H1 (cell line): ENCODE measurements around the gene GLP1R. TPM values are rescaled to one million over a fixed set of nuclear protein-coding genes. Genes with fewer than 3 reads are reported as not detected.

Source experiments
- CTCF ChIA-PET: fragments of 300-600 bp; sonication (Branson Sonifier 250); formaldehyde crosslinking; loops from one replicate; lab custom pipeline; 2021; ENCODE audit not compliant: partially characterized antibody; lab: Charles Lee
- POLR2A ChIA-PET: fragments of 300-600 bp; sonication (Branson Sonifier 250); formaldehyde crosslinking; loops from one replicate; lab custom pipeline; 2021; ENCODE audit warnings: inconsistent platforms; ENCODE audit not compliant: partially characterized antibody; lab: Charles Lee
- DNase-seq, 2 experiments: peaks; one replicate each; pipeline versions ENCODE4 v3.0.0 to v3.0.0-alpha.2; 2010 to 2022; ENCODE audit warnings: low spot score in 2 of 2, low read depth in 1 of 2, mixed read lengths in 1 of 2
- FAIRE-seq: peaks from 2 replicates; lab custom pipeline; 2011; peaks lifted over from hg19 to GRCh38; lab: Jason Lieb, UNC
- H2AFZ ChIP-seq: 2 replicates; pipeline ENCODE4 v1.8.1; 2012; ENCODE audit warnings: low read length, inconsistent platforms
- H2AK5ac ChIP-seq: 2 replicates; pipeline ENCODE4 v1.6.1; 2013; ENCODE audit warnings: low read depth, low read length
- H2BK120ac ChIP-seq: replicated peaks from 2 replicates; pipeline ENCODE3; 2013; ENCODE audit warnings: low read depth, low read length, inconsistent platforms
- H2BK12ac ChIP-seq: 2 replicates; pipeline ENCODE4 v1.6.1; 2013; ENCODE audit warnings: low read depth, low read length
- H2BK15ac ChIP-seq: 2 replicates; pipeline ENCODE4 v1.6.1; 2013; ENCODE audit warnings: low read length
- H2BK20ac ChIP-seq: 2 replicates; pipeline ENCODE4 v1.6.1; 2013; ENCODE audit warnings: low read length
- H2BK5ac ChIP-seq: 2 replicates; pipeline ENCODE4 v1.6.1; 2013; ENCODE audit warnings: low read depth, low read length
- H3K14ac ChIP-seq: 2 replicates; pipeline ENCODE4 v1.6.1; 2013; ENCODE audit warnings: inconsistent platforms; ENCODE audit not compliant: insufficient read length
- H3K18ac ChIP-seq: 2 replicates; pipeline ENCODE4 v1.6.1; 2013; ENCODE audit warnings: low read length; ENCODE audit errors: extremely low read depth
- H3K23ac ChIP-seq: 2 replicates; pipeline ENCODE4 v1.6.1; 2013; ENCODE audit warnings: inconsistent platforms; ENCODE audit not compliant: insufficient read length
- H3K23me2 ChIP-seq: 2 replicates; pipeline ENCODE4 v1.6.1; 2013; ENCODE audit warnings: low read depth, low read length
- H3K27ac ChIP-seq: 2 replicates; pipeline ENCODE4 v1.6.1; 2011; ENCODE audit warnings: low read depth, low read length, inconsistent platforms
- H3K27me3 ChIP-seq, 4 experiments: replicated peaks in 1 of 4; 1 replicate in 1 of 4; 2 replicates in 3 of 4; pipeline versions ENCODE4 v1.6.1 to v1.8.1; 2011 to 2013; ENCODE audit warnings: low read length in 3 of 4, mild to moderate bottlenecking in 3 of 4, inconsistent platforms in 2 of 4, mixed read lengths in 2 of 4, moderate library complexity in 1 of 4; ENCODE audit not compliant: control insufficient read depth in 3 of 4, insufficient read depth in 3 of 4; ENCODE audit errors: extremely low read depth in 1 of 4
- H3K36me3 ChIP-seq, 4 experiments: 2 replicates each; pipeline versions ENCODE4 v1.6.1 to v1.8.1; 2011 to 2013; ENCODE audit warnings: mild to moderate bottlenecking in 4 of 4, low read length in 3 of 4, moderate library complexity in 2 of 4, control low read depth in 1 of 4, inconsistent platforms in 1 of 4; ENCODE audit not compliant: insufficient read depth in 4 of 4, control insufficient read depth in 2 of 4
- H3K4ac ChIP-seq: replicated peaks from 2 replicates; pipeline ENCODE3; 2013; ENCODE audit warnings: low read length, low read depth, mixed read lengths, inconsistent platforms; ENCODE audit not compliant: insufficient read length
- H3K4me1 ChIP-seq, 4 experiments: replicated peaks in 1 of 4; 1 replicate in 1 of 4; 2 replicates in 3 of 4; pipeline versions ENCODE4 v1.6.1 to v1.8.1; 2011 to 2013; ENCODE audit warnings: low read length in 3 of 4, inconsistent platforms in 2 of 4, mixed read lengths in 1 of 4; ENCODE audit not compliant: insufficient read depth in 4 of 4, control insufficient read depth in 3 of 4
- H3K4me2 ChIP-seq, 2 experiments: 2 replicates each; pipeline versions ENCODE4 v1.6.1 to v1.8.1; 2011 to 2013; ENCODE audit warnings: low read depth in 2 of 2, low read length in 2 of 2, control low read depth in 1 of 2, inconsistent platforms in 1 of 2, mild to moderate bottlenecking in 1 of 2; ENCODE audit not compliant: insufficient read depth in 1 of 2
- H3K4me3 ChIP-seq, 4 experiments: fragments of 200-600, 300-600 bp in 1 of 4; sonication (generic), shearing (Covaris generic), sonication (Bioruptor Twin) in 1 of 4; 2 replicates each; pipeline versions ENCODE4 v1.5.1 to v1.8.1; 2011 to 2016; ENCODE audit warnings: low read length in 4 of 4, low read depth in 3 of 4, control low read depth in 2 of 4, inconsistent platforms in 2 of 4, mild to moderate bottlenecking in 2 of 4, mixed read lengths in 1 of 4, moderate library complexity in 1 of 4; ENCODE audit not compliant: insufficient read depth in 2 of 4; ENCODE audit errors: extremely low read depth in 1 of 4
- H3K56ac ChIP-seq: replicated peaks from 2 replicates; pipeline ENCODE3; 2013; ENCODE audit warnings: low read depth, mild to moderate bottlenecking, mixed read lengths, low read length, inconsistent platforms; ENCODE audit not compliant: insufficient read length
- H3K79me1 ChIP-seq: 2 replicates; pipeline ENCODE4 v1.6.1; 2013; ENCODE audit warnings: low read depth, low read length, control low read depth
- H3K79me2 ChIP-seq, 2 experiments: 2 replicates each; pipeline versions ENCODE4 v1.6.1 to v1.8.1; 2012 to 2013; ENCODE audit warnings: low read length in 2 of 2, mild to moderate bottlenecking in 2 of 2, inconsistent platforms in 1 of 2; ENCODE audit not compliant: insufficient read depth in 2 of 2, control insufficient read depth in 1 of 2
- H3K9ac ChIP-seq, 4 experiments: replicated peaks in 1 of 4; 1 replicate in 1 of 4; 2 replicates in 3 of 4; pipeline versions ENCODE4 v1.6.1 to v1.8.1; 2011 to 2013; ENCODE audit warnings: low read depth in 3 of 4, low read length in 3 of 4, control low read depth in 2 of 4, mild to moderate bottlenecking in 2 of 4, moderate library complexity in 2 of 4, inconsistent platforms in 1 of 4; ENCODE audit errors: extremely low read depth in 1 of 4
- H3K9me3 ChIP-seq, 2 experiments: 2 replicates each; pipeline versions ENCODE4 v1.6.1 to v1.8.1; 2012 to 2013; ENCODE audit warnings: mild to moderate bottlenecking in 2 of 2, moderate library complexity in 2 of 2, control low read depth in 1 of 2, inconsistent platforms in 1 of 2, low read depth in 1 of 2, low read length in 1 of 2, mixed read lengths in 1 of 2; ENCODE audit not compliant: insufficient read depth in 2 of 2
- H4K20me1 ChIP-seq, 2 experiments: replicated peaks in 1 of 2; 2 replicates each; pipeline versions ENCODE3 to v1.8.1; 2011 to 2013; ENCODE audit warnings: inconsistent platforms in 2 of 2, low read length in 2 of 2, mild to moderate bottlenecking in 1 of 2; ENCODE audit not compliant: insufficient read depth in 2 of 2, control insufficient read depth in 1 of 2
- H4K5ac ChIP-seq: 2 replicates; pipeline ENCODE4 v1.6.1; 2013; ENCODE audit warnings: low read length, low read depth, mixed read lengths, inconsistent platforms; ENCODE audit not compliant: insufficient read length
- H4K8ac ChIP-seq: 2 replicates; pipeline ENCODE4 v1.8.0; 2013; ENCODE audit warnings: mild to moderate bottlenecking, moderate library complexity, low read length, inconsistent platforms; ENCODE audit not compliant: insufficient read depth; ENCODE audit errors: extremely low read depth
- H4K91ac ChIP-seq: replicated peaks from 2 replicates; pipeline ENCODE3; 2013; ENCODE audit warnings: low read length, mixed read lengths, inconsistent platforms; ENCODE audit not compliant: insufficient read length
- BACH1 ChIP-seq: IDR thresholded peaks from 2 replicates; pipeline ENCODE4 v1.6.1; 2012; ENCODE audit warnings: low read length, improper control_type of control experiment
- GTF2F1 ChIP-seq: IDR thresholded peaks from 2 replicates; pipeline ENCODE4 v1.6.1; 2012; ENCODE audit warnings: low read depth, low read length, improper control_type of control experiment, borderline replicate concordance
- KDM5A ChIP-seq: fragments of 200-600 bp; IDR thresholded peaks from 2 replicates; pipeline ENCODE4 v1.7.1; 2012; ENCODE audit warnings: mild to moderate bottlenecking, low read length, inconsistent platforms, mixed read lengths
- MAX ChIP-seq: IDR thresholded peaks from 2 replicates; pipeline ENCODE4 v1.6.1; 2012; ENCODE audit warnings: inconsistent platforms
- POLR2AphosphoS5 ChIP-seq: IDR thresholded peaks from 2 replicates; pipeline ENCODE4 v1.6.1; 2011; ENCODE audit warnings: low read depth, low read length
- POU5F1 ChIP-seq: IDR thresholded peaks from 2 replicates; pipeline ENCODE4 v1.6.1; 2011; ENCODE audit warnings: low read depth, mild to moderate bottlenecking, low read length, moderate library complexity
- RAD21 ChIP-seq, 2 experiments: IDR thresholded peaks in 1 of 2; conservative IDR thresholded peaks in 1 of 2; 2 replicates each; pipeline ENCODE4 v1.6.1; 2011; ENCODE audit warnings: low read depth in 2 of 2, low read length in 2 of 2, improper control_type of control experiment in 1 of 2, inconsistent platforms in 1 of 2, mild to moderate bottlenecking in 1 of 2, moderate library complexity in 1 of 2
- RBBP5 ChIP-seq: IDR thresholded peaks from 2 replicates; pipeline ENCODE4 v1.7.1; 2012; ENCODE audit warnings: low read depth, mild to moderate bottlenecking, inconsistent platforms, low read length, moderate library complexity, borderline replicate concordance
- RNF2 ChIP-seq: fragments of 200-900, 300-1000 bp; sonication (generic); IDR thresholded peaks from 2 replicates; pipeline ENCODE4 v1.7.1; 2016; ENCODE audit warnings: borderline replicate concordance, low read depth, mild to moderate bottlenecking, antibody characterized with exemption, low read length; ENCODE audit not compliant: poor library complexity, severe bottlenecking; ENCODE audit errors: missing control alignments
- RXRA ChIP-seq: IDR thresholded peaks from 2 replicates; pipeline ENCODE4 v1.6.1; 2011; ENCODE audit warnings: low read depth, mild to moderate bottlenecking, low read length, moderate library complexity; ENCODE audit not compliant: insufficient read depth
- SIN3A ChIP-seq, 2 experiments: IDR thresholded peaks in 1 of 2; conservative IDR thresholded peaks in 1 of 2; 2 replicates each; pipeline ENCODE4 v1.6.1; 2011 to 2012; ENCODE audit warnings: low read length in 2 of 2, improper control_type of control experiment in 1 of 2, low read depth in 1 of 2, mild to moderate bottlenecking in 1 of 2
- SP2 ChIP-seq: IDR thresholded peaks from 2 replicates; pipeline ENCODE4 v1.6.1; 2012; ENCODE audit warnings: mild to moderate bottlenecking, low read length, inconsistent platforms
- SRF ChIP-seq: IDR thresholded peaks from 2 replicates; pipeline ENCODE4 v1.6.1; 2011; ENCODE audit warnings: mild to moderate bottlenecking, low read depth, low read length, moderate library complexity
- TEAD4 ChIP-seq: IDR thresholded peaks from 2 replicates; pipeline ENCODE4 v1.6.1; 2012; ENCODE audit warnings: low read depth, low read length, inconsistent platforms, mixed read lengths
- WGBS, 2 experiments: shearing (Covaris generic) in 1 of 2; methylation state at CpG; one replicate each; pipeline versions ENCODE4 v1.1.6 to v1.1.7; 2013 to 2015; ENCODE audit warnings: low lambda C conversion rate in 2 of 2, mixed read lengths in 2 of 2, inconsistent platforms in 1 of 2, low coverage in 1 of 2, missing lambda C conversion rate in 1 of 2; ENCODE audit not compliant: insufficient replicate concordance in 2 of 2, insufficient coverage in 1 of 2, insufficient read length in 1 of 2; ENCODE audit errors: extremely low coverage in 1 of 2, missing lambda C conversion rate in 1 of 2; 5-methylcytosine and 5-hydroxymethylcytosine counted together
- polyA plus RNA-seq, 7 experiments: library from polyadenylated mRNA; depleted of rRNA in 3 of 7; stranded (reverse) in 5 of 7; unstranded in 2 of 7; fragments of >200 nt in 5 of 7; fragments of 200-250 nt in 2 of 7; gene quantifications; 1 replicate in 5 of 7; 2 replicates in 1 of 7; 4 replicates in 1 of 7; pipeline versions ENCODE4 v1.2.1 to v1.2.3, GENCODE V29; 2011 to 2013; ENCODE audit warnings: missing spikeins in 2 of 7, mixed read lengths in 2 of 7
- total RNA-seq: library from RNA; stranded (reverse); fragmentation: NEBNext Ultra II Directional; extraction: Animal tissue kit (Norgen Biotek cat#: 25700); gene quantifications from 2 replicates; pipeline ENCODE4 v1.2.1, GENCODE V29; 2021

GLP1R gene
- total and polyA plus RNA-seq, 2 of the 8 experiments (the other 6 are each of a cell fraction or from before 2014, with no cell fraction given): 2.6 to 2.7 TPM

GRCh38 chr6:39037707-39038106, 10.9 kb upstream of the GLP1R start:
- Histone ChIP-seq H3K14ac (no peak overlapping the region), H3K4me2 (no peak overlapping the region), H4K8ac (no peak overlapping the region), H3K27me3 (peaks cover 0 to 5% (median 0%) of the 10 kb centered on the region in 4 experiments; a peak in 3 of 7 replicates), H3K27ac (no peak overlapping the region), H3K79me1 (no peaks in the 10 kb centered on the region), H3K56ac (no peak overlapping the region), H3K23me2 (no peaks in the 10 kb centered on the region), H3K79me2 (no peaks in the 10 kb centered on the region), H3K18ac (no peak overlapping the region), H2BK120ac (no peak overlapping the region), H2BK15ac (no peak overlapping the region), H2BK20ac (no peak overlapping the region), H2BK5ac (no peak overlapping the region), H3K9me3 (no peaks in the 10 kb centered on the region), H3K4ac (no peak overlapping the region), H3K36me3 (no peaks in the 10 kb centered on the region), H2AK5ac (no peak overlapping the region), H3K23ac (no peak overlapping the region), H2AFZ (no peak overlapping the region), H3K4me3 (no peak overlapping the region), H4K5ac (no peak overlapping the region), H2BK12ac (no peak overlapping the region), H4K91ac (no peak overlapping the region), H4K20me1 (no peaks in the 10 kb centered on the region), H3K4me1 (no peaks in the 10 kb centered on the region), H3K9ac (no peak overlapping the region)
- DNase-seq (no peak), FAIRE-seq (no peak)
- ChIA-PET POLR2A (interaction anchor here (1.7 kb wide), 1 partner anchor 12 kb away, joined by 4 read pairs; no protein-coding TSS in a partner anchor), CTCF (interaction anchor here (1.1 to 4.6 kb wide), 5 partner anchors 8 to 64 kb away, joined by 3 to 27 read pairs (median 12); no protein-coding TSS in a partner anchor)
- WGBS, 2 experiments: 85% methylated on average over 6 of the region's 6 CpGs; no CpG with 5 or more reads in 1 of the 2 experiments
- TF ChIP-seq RXRA (no peak), SIN3A (conservative IDR thresholded peaks at IDR 0.05 in 1 of 2, IDR thresholded peaks at IDR 0.05 in 1 of 2; ENCODE audit: low read depth in 1 of 2, low read length in 2 of 2) (no peak), MAX (no peak), POLR2AphosphoS5 (no peak), RAD21 (IDR thresholded peaks at IDR 0.05 in 1 of 2, conservative IDR thresholded peaks at IDR 0.05 in 1 of 2; ENCODE audit: low read depth in 2 of 2, low read length in 2 of 2) (no peak), RBBP5 (no peak), POU5F1 (no peak), BACH1 (no peak), KDM5A (no peak), GTF2F1 (no peak), RNF2 (no peak), SRF (no peak), SP2 (no peak), TEAD4 (no peak)
